ENCODE measurements around the gene TMIGD1. TPM values are rescaled to one million over a fixed set of nuclear protein-coding genes. Genes with fewer than 3 reads are reported as not detected.

Gene TMIGD1
- total and polyA plus RNA-seq, 2 of the 13 experiments (the other 11 are each of a cell fraction or from before 2014, with no cell fraction given): not detected

DNA sequence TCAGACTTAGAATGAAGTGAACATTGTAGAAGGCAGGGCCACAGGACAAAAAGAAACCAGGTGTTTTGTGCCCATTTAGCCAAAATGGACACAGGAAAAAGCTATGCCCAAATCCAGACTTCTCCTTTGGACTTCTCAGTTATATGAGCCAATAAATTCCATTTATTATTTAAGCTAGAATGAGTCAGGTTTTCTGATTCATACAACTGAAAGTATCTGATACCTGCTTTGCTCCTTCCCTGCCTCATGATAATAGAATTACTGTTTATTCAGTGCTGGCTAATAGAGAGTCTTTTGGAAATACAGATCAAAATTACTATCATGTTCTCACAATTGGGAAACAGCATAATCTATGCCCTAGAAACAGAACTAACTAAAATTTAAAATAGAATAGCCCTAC lies 36.1 kb upstream of the TMIGD1 start:
- Histone ChIP-seq H3K27me3 (ENCODE audit: control insufficient read depth in 1 of 2, insufficient read depth in 2 of 2, low read length in 2 of 2) (no peaks in the 10 kb centered on the region), H3K27ac (ENCODE audit: extremely low read length, insufficient read depth, low read length) (no peak overlapping the region), H4K20me1 (ENCODE audit: insufficient read depth, low read length) (no peaks in the 10 kb centered on the region), H3K9ac (ENCODE audit: insufficient read depth, low read depth, low read length) (no peak overlapping the region), H3K9me3 (ENCODE audit: low read length) (no peaks in the 10 kb centered on the region), H3K4me3 (replicated peaks in 1 of 3; ENCODE audit: insufficient read depth in 1 of 3, low read depth in 2 of 3, low read length in 3 of 3) (no peak overlapping the region), H3K4me1 (ENCODE audit: insufficient read depth, low read length) (peaks cover 40% of the 10 kb centered on the region), H3K79me2 (ENCODE audit: insufficient read depth, low read length) (no peaks in the 10 kb centered on the region), H3K4me2 (ENCODE audit: low read depth, low read length) (no peak overlapping the region), H2AFZ (ENCODE audit: low read length) (no peak overlapping the region), H3K36me3 (replicated peaks in 1 of 2; ENCODE audit: control insufficient read depth in 1 of 2, insufficient read depth in 2 of 2, low read length in 2 of 2) (no peaks in the 10 kb centered on the region)
- no peak for DNase-seq (ENCODE audit: low spot score)
- no peak for ATAC-seq
- no peak for TF ChIP-seq KLF16 (CRISPR knock-in tag; IDR thresholded peaks at IDR 0.05)
- no peak for TF ChIP-seq ATAD3A (CRISPR knock-in tag; IDR thresholded peaks at IDR 0.05)
- TF ChIP-seq, protein P1, sequence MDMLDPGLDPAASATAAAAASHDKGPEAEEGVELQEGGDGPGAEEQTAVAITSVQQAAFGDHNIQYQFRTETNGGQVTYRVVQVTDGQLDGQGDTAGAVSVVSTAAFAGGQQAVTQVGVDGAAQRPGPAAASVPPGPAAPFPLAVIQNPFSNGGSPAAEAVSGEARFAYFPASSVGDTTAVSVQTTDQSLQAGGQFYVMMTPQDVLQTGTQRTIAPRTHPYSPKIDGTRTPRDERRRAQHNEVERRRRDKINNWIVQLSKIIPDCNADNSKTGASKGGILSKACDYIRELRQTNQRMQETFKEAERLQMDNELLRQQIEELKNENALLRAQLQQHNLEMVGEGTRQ (IDR thresholded peaks at IDR 0.05; ENCODE audit: low read depth, low read length): no peak
- TF ChIP-seq, protein P1 (CRISPR knock-in tag; IDR thresholded peaks at IDR 0.05; ENCODE audit: borderline replicate concordance): no peak
- no peak for TF ChIP-seq SMAD3 (CRISPR knock-in tag; IDR thresholded peaks at IDR 0.05)
- CTCF ChIA-PET (ENCODE audit: low intra/inter-chr PET ratio, low total read pairs): no interaction called here
- in situ Hi-C loops (cut with HindIII; ENCODE audit: extremely low pct_ligation_motif_present, low pct_unique_long_range_greater_than_20kb): no loop called here
- no TSS peak for BruUV-seq (replicated peaks)
- POLR2A ChIA-PET: no interaction called here
- no peak for FAIRE-seq
- intact Hi-C loops (cut with micrococcal nuclease; ENCODE audit: unreplicated experiment): no loop called here

DNA sequence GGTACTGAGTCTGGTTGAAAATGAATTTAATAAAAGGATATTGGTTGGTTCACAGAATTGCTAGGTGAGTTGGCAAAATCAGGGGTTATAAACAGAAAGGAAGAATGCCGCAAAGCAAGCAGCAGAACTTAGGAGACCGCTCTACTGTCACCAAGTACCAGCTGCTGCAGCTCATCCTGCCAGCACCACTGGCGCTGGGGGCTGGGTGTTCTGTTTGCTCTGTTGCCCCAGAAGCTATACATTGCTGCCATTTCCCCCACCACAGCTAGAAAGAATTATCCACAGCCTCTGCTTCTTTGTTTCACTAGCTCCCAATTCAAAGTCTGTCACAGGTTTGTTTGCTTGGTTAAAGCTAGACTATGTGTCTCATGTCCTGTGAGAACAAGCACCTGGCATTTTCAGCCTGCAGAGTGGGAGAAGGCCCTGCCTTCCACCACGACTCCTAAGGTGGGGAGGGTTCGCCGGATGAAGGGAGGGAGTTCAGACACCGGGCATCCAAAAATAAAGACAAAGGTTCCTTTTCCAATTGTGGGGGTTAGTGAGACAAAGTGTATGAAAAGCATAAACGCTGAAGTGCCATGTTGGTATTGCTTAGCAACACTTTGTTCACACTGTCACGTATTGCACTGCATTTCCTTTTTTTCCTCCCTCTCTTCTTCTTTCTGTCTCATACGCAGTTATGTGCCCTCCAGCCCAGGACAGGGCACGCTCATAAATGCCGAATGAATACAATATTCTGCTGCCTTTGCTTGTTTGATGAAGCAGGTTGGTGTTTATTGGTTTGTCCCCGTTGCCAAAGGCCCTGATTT lies 35.3 kb upstream of the TMIGD1 start:
- Histone ChIP-seq H4K20me1 (ENCODE audit: insufficient read depth, low read length) (no peaks in the 10 kb centered on the region), H3K79me2 (ENCODE audit: insufficient read depth, low read length) (no peaks in the 10 kb centered on the region), H3K9ac (ENCODE audit: insufficient read depth, low read depth, low read length) (no peak overlapping the region; the same call in 1 of the 2 replicates), H3K9me3 (ENCODE audit: low read length) (no peaks in the 10 kb centered on the region), H3K27ac (ENCODE audit: extremely low read length, insufficient read depth, low read length) (no peak overlapping the region), H3K4me1 (ENCODE audit: insufficient read depth, low read length) (peaks cover 40% of the 10 kb centered on the region), H3K4me2 (ENCODE audit: low read depth, low read length) (peak overlapping the region; percentile 48), H2AFZ (ENCODE audit: low read length) (peak overlapping the region; percentile 89), H3K36me3 (replicated peaks in 1 of 2; ENCODE audit: control insufficient read depth in 1 of 2, insufficient read depth in 2 of 2, low read length in 2 of 2) (no peaks in the 10 kb centered on the region), H3K27me3 (ENCODE audit: control insufficient read depth in 1 of 2, insufficient read depth in 2 of 2, low read length in 2 of 2) (no peaks in the 10 kb centered on the region), H3K4me3 (replicated peaks in 1 of 3; ENCODE audit: insufficient read depth in 1 of 3, low read depth in 2 of 3, low read length in 3 of 3) (peak overlapping the region in 2 of 3 experiments; percentile 6 to 35; a peak in 3 of 6 replicates)
- no peak for DNase-seq (ENCODE audit: low spot score)
- TF ChIP-seq MIXL1 (CRISPR knock-in tag; IDR thresholded peaks at IDR 0.05): no peak
- TF ChIP-seq, protein P2, sequence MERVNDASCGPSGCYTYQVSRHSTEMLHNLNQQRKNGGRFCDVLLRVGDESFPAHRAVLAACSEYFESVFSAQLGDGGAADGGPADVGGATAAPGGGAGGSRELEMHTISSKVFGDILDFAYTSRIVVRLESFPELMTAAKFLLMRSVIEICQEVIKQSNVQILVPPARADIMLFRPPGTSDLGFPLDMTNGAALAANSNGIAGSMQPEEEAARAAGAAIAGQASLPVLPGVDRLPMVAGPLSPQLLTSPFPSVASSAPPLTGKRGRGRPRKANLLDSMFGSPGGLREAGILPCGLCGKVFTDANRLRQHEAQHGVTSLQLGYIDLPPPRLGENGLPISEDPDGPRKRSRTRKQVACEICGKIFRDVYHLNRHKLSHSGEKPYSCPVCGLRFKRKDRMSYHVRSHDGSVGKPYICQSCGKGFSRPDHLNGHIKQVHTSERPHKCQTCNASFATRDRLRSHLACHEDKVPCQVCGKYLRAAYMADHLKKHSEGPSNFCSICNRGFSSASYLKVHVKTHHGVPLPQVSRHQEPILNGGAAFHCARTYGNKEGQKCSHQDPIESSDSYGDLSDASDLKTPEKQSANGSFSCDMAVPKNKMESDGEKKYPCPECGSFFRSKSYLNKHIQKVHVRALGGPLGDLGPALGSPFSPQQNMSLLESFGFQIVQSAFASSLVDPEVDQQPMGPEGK (CRISPR knock-in tag; IDR thresholded peaks at IDR 0.05): 0 out of 2 replicates have a peak, but pooled peaks have one; percentile 12
- CTCF ChIA-PET (ENCODE audit: low intra/inter-chr PET ratio, low total read pairs): no interaction called here
- WGBS (ENCODE audit: low lambda C conversion rate): 43% methylated on average over 13 of the region's 13 CpGs
- no peak for FAIRE-seq
- in situ Hi-C loops (cut with HindIII; ENCODE audit: extremely low pct_ligation_motif_present, low pct_unique_long_range_greater_than_20kb): no loop called here
- BruUV-seq (replicated peaks): no TSS peak
- intact Hi-C loops (cut with micrococcal nuclease; ENCODE audit: unreplicated experiment): no loop called here
- POLR2A ChIA-PET: interaction anchor here (2.2 kb wide), 1 partner anchor 24 kb away, joined by 6 read pairs; no protein-coding TSS in a partner anchor
- ATAC-seq: peak; percentile 70
